SK-N-MC (cell line): ENCODE results near the gene GALNT9.

ENCODE experiments used
- DNase-seq: peaks from one replicate; pipeline ENCODE4 v3.0.0-alpha.2; 2011; ENCODE audit warnings: low read depth, low spot score
- H3K27ac ChIP-seq: fragments of 200-600 bp; sonication (generic); 2 replicates; pipeline ENCODE4 v1.5.1; 2016; ENCODE audit warnings: mixed run types
- H3K36me3 ChIP-seq: fragments of 200-600 bp; sonication (generic); 2 replicates; pipeline ENCODE4 v1.6.1; 2017; ENCODE audit warnings: antibody characterized with exemption, low read length, mixed read lengths; ENCODE audit not compliant: insufficient read depth
- H3K4me3 ChIP-seq: fragments of 200-600 bp; sonication (generic); 2 replicates; pipeline ENCODE4 v1.5.1; 2016
- H3K9ac ChIP-seq: fragments of 200-600 bp; sonication (generic); 2 replicates; pipeline ENCODE4 v1.8.0; 2017; ENCODE audit warnings: mixed run types, mixed read lengths; ENCODE audit not compliant: insufficient read length
- H3K9me3 ChIP-seq: fragments of 200-600 bp; sonication (generic); 2 replicates; pipeline ENCODE4 v1.6.1; 2017; ENCODE audit warnings: low read depth, mild to moderate bottlenecking, antibody characterized with exemption, low read length, moderate library complexity, mixed read lengths
- EZH2 ChIP-seq: fragments of 200-600 bp; sonication (generic); IDR thresholded peaks from one replicate; pipeline ENCODE4 v1.6.1; 2017; ENCODE audit warnings: antibody characterized with exemption
- FOXP2 ChIP-seq: optimal IDR thresholded peaks from 2 replicates; pipeline ENCODE3; 2011; ENCODE audit warnings: mild to moderate bottlenecking, moderate library complexity; ENCODE audit not compliant: insufficient read depth; ENCODE audit errors: extremely low read length, control extremely low read depth
- POLR2AphosphoS5 ChIP-seq: IDR thresholded peaks from 2 replicates; pipeline ENCODE4 v1.6.1; 2012; ENCODE audit warnings: mild to moderate bottlenecking, low read depth, low read length, borderline replicate concordance

GALNT9 gene

DNA sequence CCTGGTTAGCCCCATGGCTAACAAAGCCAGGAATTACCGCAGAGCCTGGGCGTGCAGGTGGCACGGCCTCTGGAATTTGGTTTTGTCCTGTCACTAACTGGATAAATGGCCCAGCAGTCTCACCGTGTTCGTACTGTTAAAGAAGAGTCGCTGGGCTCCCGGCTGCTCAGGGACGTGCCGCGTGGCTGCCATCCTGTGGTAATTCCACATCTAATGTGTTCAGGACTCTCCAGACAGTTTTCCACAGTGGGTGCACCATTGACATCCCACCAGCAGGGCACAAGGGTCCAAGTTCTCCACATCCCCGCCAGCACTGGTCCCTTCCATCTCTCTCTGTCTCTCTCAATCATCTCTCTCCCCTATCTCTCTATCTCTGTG, 165.5 kb downstream of the GALNT9 start:
- Histone ChIP-seq H3K36me3 (no peaks in the 10 kb centered on the region), H3K9me3 (no peaks in the 10 kb centered on the region), H3K4me3 (no peak overlapping the region), H3K9ac (no peak overlapping the region), H3K27ac (no peak overlapping the region)
- no peak for TF ChIP-seq POLR2AphosphoS5
- no peak for TF ChIP-seq EZH2
- no peak for TF ChIP-seq FOXP2
- no peak for DNase-seq

DNA sequence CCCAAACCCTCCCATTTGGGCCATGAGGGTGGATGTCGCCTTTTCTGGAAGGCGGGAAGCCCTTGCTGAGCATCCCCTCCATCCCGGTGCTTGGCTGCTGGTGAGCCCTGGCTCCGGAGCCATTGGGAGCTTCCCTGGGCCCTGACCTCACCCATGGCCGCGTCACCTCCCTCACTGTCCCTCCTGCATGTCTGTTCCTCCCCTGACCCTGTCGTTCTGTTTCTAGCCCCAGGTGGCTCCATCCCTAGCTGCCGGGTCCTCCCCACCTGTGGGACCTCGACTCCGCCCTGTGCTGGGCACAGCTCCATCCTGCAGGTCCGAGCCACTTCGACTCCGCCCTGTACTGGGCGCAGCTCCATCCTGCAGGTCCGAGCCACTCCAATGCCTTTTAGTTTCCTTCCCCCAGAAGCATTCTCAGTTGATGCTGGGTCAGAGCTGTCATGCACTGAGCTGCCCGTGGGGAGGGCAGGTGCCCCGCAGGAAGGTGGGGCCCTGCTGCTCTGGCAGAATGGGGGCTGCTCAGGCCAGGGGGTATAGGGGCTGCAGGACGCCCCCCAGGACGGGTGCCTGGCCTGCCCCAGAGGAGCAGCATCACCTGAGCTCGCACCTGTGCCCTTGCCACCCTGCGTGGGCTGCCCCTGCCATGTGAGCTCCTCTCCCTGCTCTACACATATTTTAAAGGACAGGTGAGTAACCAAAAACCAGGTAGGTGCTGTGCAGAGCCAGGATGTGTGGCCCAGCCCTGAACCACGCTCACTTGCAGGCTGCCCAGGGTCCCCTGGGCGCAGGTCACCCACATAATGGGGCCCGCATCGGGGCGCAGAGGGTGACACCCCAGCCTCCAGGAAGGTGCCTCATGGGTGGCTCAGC, 166.1 kb downstream of the GALNT9 start:
- H3K4me3 ChIP-seq: peak overlapping the region; percentile 57
- no peak overlapping the region for H3K27ac ChIP-seq
- no peaks in the 10 kb centered on the region; the same call in 1 of the 2 replicates for H3K36me3 ChIP-seq
- TF ChIP-seq EZH2 (no peak), FOXP2 (no peak), POLR2AphosphoS5 (no peak)
- DNase-seq: no peak
- no peaks in the 10 kb centered on the region for H3K9me3 ChIP-seq
- H3K9ac ChIP-seq: no peak overlapping the region

DNA sequence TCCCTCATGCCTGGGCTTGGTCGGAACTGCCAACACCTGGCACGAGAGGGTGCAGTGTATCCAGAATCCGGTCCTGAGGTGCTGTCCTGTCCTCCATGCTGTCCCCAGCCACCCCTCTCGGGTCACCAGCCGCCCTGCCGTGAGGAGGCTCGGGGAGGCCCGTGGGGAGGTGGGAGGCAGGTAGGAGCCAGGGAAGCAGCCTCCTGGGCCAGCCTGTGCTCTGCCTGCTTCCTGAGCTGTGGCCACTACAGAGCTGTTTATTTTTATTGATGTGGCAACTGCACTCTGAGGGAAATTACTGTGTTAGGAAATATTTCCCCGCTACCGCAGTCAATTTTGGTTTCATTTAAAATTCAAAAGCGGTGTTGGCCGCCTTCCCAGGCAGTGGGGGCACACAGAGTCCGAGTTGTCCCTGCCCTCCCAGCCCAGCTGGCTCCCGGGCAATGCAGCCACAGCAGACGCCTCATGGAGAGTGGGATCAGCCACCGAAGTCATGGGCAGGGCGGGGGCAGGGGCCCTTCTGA, 166.8 kb downstream of the GALNT9 start:
- Histone ChIP-seq H3K27ac (no peak overlapping the region), H3K9ac (no peak overlapping the region), H3K36me3 (peaks cover 6% of the 10 kb centered on the region; the same call in 1 of the 2 replicates), H3K9me3 (no peaks in the 10 kb centered on the region), H3K4me3 (peak overlapping the region; percentile 57)
- DNase-seq: peak; percentile 8
- TF ChIP-seq FOXP2 (peak; percentile 52), EZH2 (no peak), POLR2AphosphoS5 (no peak)

DNA sequence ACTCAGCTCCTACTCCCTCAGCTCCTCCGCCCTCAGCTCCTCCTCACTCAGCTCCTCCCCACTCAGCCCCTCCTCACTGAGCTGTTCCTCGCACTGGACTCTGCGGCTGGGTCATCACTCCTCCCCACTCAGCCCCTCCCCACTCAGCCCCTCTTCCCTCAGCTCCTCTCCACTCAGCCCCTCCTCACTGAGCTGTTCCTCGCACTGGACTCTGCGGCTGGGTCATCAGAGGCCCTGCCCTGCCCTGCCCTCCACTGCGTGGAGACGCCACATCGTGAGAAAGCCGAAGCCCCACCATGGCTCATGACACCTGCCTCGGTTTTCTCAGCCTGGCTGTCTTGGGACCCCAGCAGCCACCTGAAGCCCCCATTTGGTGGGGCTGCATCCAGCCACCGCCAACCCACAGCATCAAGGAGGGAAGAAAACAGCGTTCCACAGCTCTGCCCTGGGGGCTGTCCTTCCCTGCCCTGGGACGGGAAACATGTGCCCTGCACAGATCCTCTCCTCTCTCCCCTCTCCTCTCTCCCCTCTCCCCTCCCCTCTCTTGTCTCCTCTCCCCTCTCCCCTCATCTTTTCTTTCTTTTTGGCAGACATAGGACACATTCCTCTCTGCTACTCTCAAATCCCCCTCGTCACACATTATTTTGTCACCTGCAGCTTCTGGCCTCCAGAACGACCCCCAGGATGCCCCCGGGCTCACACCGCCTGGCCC, 167.4 kb downstream of the GALNT9 start:
- Histone ChIP-seq H3K36me3 (peaks cover 9% of the 10 kb centered on the region; the same call in 1 of the 2 replicates), H3K9me3 (no peaks in the 10 kb centered on the region), H3K4me3 (peak overlapping the region; percentile 57), H3K9ac (no peak overlapping the region), H3K27ac (no peak overlapping the region)
- no peak for TF ChIP-seq FOXP2
- TF ChIP-seq EZH2: no peak
- no peak for TF ChIP-seq POLR2AphosphoS5
- no peak for DNase-seq

DNA sequence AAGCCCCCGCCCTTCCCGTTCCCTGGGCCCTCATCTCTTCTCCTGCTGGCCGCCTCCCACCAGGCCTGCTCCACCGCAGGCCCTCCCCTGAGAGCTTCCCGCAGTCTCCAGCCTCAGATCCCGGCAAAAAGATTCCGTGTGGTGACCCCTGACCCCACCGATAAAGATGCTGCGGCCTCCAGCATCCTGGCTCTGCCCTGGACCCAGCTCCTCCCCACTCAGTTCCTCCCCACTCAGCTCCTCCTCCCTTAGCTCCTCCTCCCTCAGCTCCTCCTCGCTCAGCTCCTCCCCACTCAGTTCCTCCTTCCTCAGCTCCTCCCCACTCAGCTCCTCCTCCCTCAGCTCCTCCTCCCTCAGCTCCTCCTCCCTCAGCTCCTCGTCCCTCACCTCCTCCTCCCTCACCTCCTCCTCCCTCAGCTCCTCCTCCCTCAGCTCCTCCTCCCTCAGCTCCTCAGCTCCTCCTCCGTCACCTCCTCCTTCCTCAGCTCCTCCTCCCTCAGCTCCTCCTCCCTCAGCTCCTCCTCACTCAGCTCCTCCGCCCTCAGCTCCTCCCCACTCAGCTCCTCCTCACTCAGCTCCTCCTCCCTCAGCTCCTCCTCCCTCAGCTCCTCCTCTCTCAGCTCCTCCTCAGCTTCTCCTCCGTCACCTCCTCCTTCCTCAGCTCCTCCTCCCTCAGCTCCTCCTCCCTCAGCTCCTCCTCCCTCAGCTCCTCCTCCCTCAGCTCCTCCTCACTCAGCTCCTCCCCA, 168.2 kb downstream of the GALNT9 start:
- no peak for DNase-seq
- peaks cover 15% of the 10 kb centered on the region; the same call in 1 of the 2 replicates for H3K36me3 ChIP-seq
- TF ChIP-seq FOXP2: no peak
- no peak for TF ChIP-seq POLR2AphosphoS5
- TF ChIP-seq EZH2: no peak
- H3K9ac ChIP-seq: no peak overlapping the region
- H3K4me3 ChIP-seq: no peak overlapping the region
- no peaks in the 10 kb centered on the region for H3K9me3 ChIP-seq
- no peak overlapping the region for H3K27ac ChIP-seq

DNA sequence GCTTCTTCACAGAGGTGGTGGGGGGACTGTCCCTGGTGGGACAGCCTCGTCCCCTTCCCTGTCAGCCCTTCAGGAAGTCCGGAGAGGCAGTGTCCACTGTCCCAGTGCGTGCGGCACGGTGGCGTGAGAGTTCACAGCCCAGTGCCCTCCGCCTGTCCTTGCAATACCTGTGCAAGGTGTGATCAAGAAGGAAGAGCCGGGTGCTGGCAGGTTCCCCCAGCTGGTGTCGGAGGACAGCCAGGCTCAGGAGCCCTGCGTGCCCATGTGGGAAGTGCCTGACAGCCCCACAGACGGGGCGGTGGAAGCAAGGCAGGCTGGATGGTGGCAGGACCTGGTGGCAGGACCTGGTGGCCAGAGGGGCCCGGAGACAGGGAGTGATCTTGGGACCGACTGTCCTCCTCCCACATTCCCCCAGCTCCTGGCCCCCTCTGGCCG, 168.8 kb downstream of the GALNT9 start:
- no peak for DNase-seq
- Histone ChIP-seq H3K9me3 (no peaks in the 10 kb centered on the region), H3K27ac (no peak overlapping the region), H3K4me3 (no peak overlapping the region), H3K9ac (no peak overlapping the region), H3K36me3 (peaks cover 18% of the 10 kb centered on the region; the same call in 1 of the 2 replicates)
- TF ChIP-seq FOXP2: no peak
- TF ChIP-seq EZH2: no peak
- no peak for TF ChIP-seq POLR2AphosphoS5

DNA sequence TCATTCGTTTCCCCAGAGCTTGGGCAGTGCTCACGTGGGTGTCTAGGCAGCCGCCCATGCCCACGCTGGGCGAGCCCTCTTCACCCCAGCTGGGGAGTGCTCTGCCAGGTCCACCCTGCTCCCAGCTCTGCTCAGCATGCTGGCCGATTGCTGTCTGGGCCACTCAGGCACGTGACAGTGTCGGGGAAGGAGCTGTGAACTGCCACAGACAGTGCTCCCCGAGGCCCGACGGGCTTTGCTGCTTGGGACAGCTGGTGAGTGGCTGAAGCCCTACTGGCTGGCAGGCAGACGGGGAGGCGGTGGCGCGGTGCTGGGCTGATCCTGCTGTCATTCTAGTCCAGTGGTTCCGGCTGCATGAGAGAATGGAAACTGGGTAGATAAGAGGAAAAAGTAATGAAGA, 169.4 kb downstream of the GALNT9 start:
- TF ChIP-seq POLR2AphosphoS5 (no peak), FOXP2 (no peak), EZH2 (no peak)
- no peak overlapping the region for H3K27ac ChIP-seq
- no peak overlapping the region for H3K9ac ChIP-seq
- DNase-seq: no peak
- H3K36me3 ChIP-seq: peaks cover 18% of the 10 kb centered on the region; the same call in 1 of the 2 replicates
- no peaks in the 10 kb centered on the region for H3K9me3 ChIP-seq
- H3K4me3 ChIP-seq: no peak overlapping the region
